Astrocyte of the spinal cord (primary cell): ENCODE data around the gene CA4.

Experiments used
- DNase-seq: peaks from one replicate; pipeline ENCODE4 v3.0.0; 2011; ENCODE audit warnings: low read depth, low spot score
- H3K4me3 ChIP-seq: 2 replicates; pipeline ENCODE4 v1.5.1; 2011; ENCODE audit warnings: low read depth, mild to moderate bottlenecking, low read length, moderate library complexity
- in situ Hi-C: cut with HindIII; loops from 2 replicates; pipeline ENCODE4 v1.10.0; 2017; ENCODE audit warnings: low sequenced_read_pairs
- TF ChIP-seq, protein P1 (sequence below): IDR thresholded peaks from 2 replicates; pipeline ENCODE4 v1.5.1; 2012; ENCODE audit warnings: low read depth, mild to moderate bottlenecking, low read length, inconsistent platforms

Gene CA4

GRCh38 chr17:60128171-60128859, 21.5 kb upstream of the CA4 start:
- no peak for DNase-seq
- TF ChIP-seq, protein P1, sequence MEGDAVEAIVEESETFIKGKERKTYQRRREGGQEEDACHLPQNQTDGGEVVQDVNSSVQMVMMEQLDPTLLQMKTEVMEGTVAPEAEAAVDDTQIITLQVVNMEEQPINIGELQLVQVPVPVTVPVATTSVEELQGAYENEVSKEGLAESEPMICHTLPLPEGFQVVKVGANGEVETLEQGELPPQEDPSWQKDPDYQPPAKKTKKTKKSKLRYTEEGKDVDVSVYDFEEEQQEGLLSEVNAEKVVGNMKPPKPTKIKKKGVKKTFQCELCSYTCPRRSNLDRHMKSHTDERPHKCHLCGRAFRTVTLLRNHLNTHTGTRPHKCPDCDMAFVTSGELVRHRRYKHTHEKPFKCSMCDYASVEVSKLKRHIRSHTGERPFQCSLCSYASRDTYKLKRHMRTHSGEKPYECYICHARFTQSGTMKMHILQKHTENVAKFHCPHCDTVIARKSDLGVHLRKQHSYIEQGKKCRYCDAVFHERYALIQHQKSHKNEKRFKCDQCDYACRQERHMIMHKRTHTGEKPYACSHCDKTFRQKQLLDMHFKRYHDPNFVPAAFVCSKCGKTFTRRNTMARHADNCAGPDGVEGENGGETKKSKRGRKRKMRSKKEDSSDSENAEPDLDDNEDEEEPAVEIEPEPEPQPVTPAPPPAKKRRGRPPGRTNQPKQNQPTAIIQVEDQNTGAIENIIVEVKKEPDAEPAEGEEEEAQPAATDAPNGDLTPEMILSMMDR = no peak
- in situ Hi-C loops = no loop called here

DNA sequence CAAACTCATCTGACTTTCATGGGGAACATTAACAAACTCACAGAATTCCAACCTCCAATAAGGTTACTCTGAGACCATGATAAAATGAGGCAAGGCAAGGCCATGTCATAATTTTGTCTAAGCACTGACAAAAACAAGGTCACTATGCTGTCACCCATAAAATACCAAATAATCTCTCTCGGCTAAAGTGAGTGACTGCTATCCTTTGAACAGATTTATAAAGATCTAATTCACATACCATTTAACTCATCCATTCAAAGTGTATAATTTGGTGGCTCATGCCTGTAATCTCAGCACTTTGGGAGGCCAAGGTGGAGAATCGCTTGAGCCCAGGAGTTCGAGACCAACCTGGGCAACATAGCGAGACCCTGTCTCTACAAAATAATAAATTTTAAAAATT, 20.6 kb upstream of the CA4 start:
- in situ Hi-C loops = no loop called here
- TF ChIP-seq, protein P1 = no peak
- DNase-seq = no peak
- no peak overlapping the region for H3K4me3 ChIP-seq

More at GRCh38 chr17:60128171-60128859, 21.5 kb upstream of the CA4 start:
- H3K4me3 ChIP-seq = no peak overlapping the region

- in situ Hi-C loops = no loop called here
- TF ChIP-seq, protein P1 = no peak
- H3K4me3 ChIP-seq = no peak overlapping the region
- no peak for DNase-seq
Observed at GRCh38 chr17:60130466-60130865, 19.3 kb upstream of the CA4 start.

DNA sequence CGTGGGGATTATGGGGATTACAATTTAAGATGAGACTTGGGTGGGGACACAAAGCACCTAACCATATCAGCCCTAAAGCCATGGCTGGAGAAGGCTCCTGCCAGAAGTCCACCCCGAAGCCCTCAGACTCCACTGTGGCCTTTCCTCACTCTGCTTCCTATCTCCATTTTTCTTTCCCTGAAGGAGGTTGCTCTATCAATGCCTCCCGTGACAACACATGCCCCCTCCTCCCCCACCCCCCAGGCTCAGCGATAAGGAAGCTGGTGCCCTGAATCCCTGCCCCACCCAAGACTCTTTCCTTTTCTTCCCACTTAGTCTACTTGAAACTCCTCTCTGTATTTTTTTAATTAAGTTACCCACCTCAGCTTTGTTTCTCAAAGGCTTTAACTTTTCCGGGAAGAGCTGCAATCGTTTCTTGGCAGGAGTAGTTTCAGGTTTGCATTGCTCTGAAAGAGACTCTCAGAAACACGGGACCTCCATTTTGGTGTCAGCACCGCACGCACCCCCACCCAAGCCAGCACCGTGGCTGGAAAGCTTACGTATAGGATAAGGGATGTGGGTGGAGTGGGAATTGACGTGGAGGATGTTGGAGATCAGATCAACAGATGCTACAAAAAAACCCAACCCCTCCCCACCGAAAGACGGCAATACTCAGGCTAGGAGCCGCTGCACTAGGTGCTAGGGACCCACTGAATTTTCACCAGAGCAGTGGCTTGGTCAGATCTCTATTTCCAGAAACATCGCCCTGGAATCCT, 15.2 kb upstream of the CA4 start:
- peak; percentile 36 for DNase-seq
- peak overlapping the region; percentile 83 for H3K4me3 ChIP-seq
- in situ Hi-C loops = no loop called here
- TF ChIP-seq, protein P1 = no peak

- DNase-seq = peak; percentile 91
- H3K4me3 ChIP-seq = peak overlapping the region; percentile 83
- in situ Hi-C loops = no loop called here
- TF ChIP-seq, protein P1 = no peak
Observed at GRCh38 chr17:60135151-60135950, 14.4 kb upstream of the CA4 start.

- in situ Hi-C loops = no loop called here
- DNase-seq = no peak
- H3K4me3 ChIP-seq = peak overlapping the region; percentile 83
- TF ChIP-seq, protein P1 = no peak
Observed at GRCh38 chr17:60135951-60136666, 13.7 kb upstream of the CA4 start.
